GM12875 (cell line): ENCODE measurements around the gene CHD3.
"Not testable (repeated sequence)": the region's sequence is repeated elsewhere in the genome, so short reads cannot be mapped to it uniquely, and the experiment has no call there.

Source experiments
- H3K4me3 ChIP-seq: one replicate; pipeline ENCODE4 v1.5.1; 2011; ENCODE audit warnings: low read depth, low read length, control low read depth
- CTCF ChIP-seq: IDR thresholded peaks from 2 replicates; pipeline ENCODE4 v1.5.1; 2011; ENCODE audit warnings: low read depth, mild to moderate bottlenecking, control low read depth, inconsistent platforms, low read length, moderate library complexity, borderline replicate concordance; ENCODE audit not compliant: insufficient read depth

Gene CHD3

GRCh38 chr17:7944326-7944725 is 55.7 kb downstream of the CHD3 start:
- no peak for TF ChIP-seq CTCF

GRCh38 chr17:7945651-7946050 is 57.1 kb downstream of the CHD3 start:
- TF ChIP-seq CTCF, result no peak
- no peak overlapping the region for H3K4me3 ChIP-seq

More at GRCh38 chr17:7944326-7944725, 55.7 kb downstream of the CHD3 start:
- no peak overlapping the region for H3K4me3 ChIP-seq

GRCh38 chr17:7946441-7946840 is 57.9 kb downstream of the CHD3 start:
- no peak for TF ChIP-seq CTCF
- no peak overlapping the region for H3K4me3 ChIP-seq

GRCh38 chr17:7947651-7948050 is 59.1 kb downstream of the CHD3 start:
- no peak overlapping the region for H3K4me3 ChIP-seq
- TF ChIP-seq CTCF, result no peak

GRCh38 chr17:7950578-7950977 is 62.0 kb downstream of the CHD3 start:
- no peak overlapping the region for H3K4me3 ChIP-seq
- no peak for TF ChIP-seq CTCF

GRCh38 chr17:7951143-7951792 is 62.7 kb downstream of the CHD3 start:
- no peak for TF ChIP-seq CTCF
- no peak overlapping the region for H3K4me3 ChIP-seq

GRCh38 chr17:7953266-7953665 is 64.7 kb downstream of the CHD3 start:
- H3K4me3 ChIP-seq, result not testable (repeated sequence)
